ENCODE results near the gene MIS18A. TPM values are rescaled to one million over a fixed set of nuclear protein-coding genes. Genes with fewer than 3 reads are reported as not detected.
"Not testable (repeated sequence)": the region's sequence is repeated elsewhere in the genome, so short reads cannot be mapped to it uniquely, and the experiment has no call there.

MIS18A gene
- total RNA-seq, 4 donors from 2014 or later, result 0.51 to 2.7 (median 0.87) TPM

DNA sequence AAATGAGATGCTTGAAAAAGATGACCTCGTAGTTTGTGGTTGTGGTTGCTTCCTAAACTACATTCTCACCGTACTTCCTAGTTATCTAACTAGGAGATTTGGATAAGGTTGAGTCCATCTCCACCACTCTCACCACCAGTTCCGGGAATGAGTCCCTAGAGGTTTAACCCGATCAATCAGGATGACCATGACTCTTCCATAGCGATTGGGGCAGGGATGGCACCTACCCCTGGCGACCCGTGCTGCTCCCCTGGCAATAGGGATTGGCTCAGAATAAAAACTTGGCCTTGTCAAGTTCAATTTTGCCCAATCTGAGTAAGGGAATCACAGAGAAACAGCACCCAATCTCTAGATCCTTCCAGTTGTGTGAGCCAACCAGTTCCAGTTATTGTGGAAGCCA is 2.7 kb upstream of the MIS18A start:
- H3K9me3 ChIP-seq, result no peaks in the 10 kb centered on the region
- H3K4me3 ChIP-seq, result no peak overlapping the region
- no peaks in the 10 kb centered on the region for H3K36me3 ChIP-seq
- H3K27ac ChIP-seq, result no peak overlapping the region
- intact Hi-C loops (cut with DNase I; ENCODE audit: low total_unique reads) (no loop called here), in situ Hi-C loops (cut with MboI; ENCODE audit: low sequenced_read_pairs in 4 of 4) (no loop called here)
- DNase-seq (no peak), ATAC-seq (no peak)
- TF ChIP-seq, protein P1, sequence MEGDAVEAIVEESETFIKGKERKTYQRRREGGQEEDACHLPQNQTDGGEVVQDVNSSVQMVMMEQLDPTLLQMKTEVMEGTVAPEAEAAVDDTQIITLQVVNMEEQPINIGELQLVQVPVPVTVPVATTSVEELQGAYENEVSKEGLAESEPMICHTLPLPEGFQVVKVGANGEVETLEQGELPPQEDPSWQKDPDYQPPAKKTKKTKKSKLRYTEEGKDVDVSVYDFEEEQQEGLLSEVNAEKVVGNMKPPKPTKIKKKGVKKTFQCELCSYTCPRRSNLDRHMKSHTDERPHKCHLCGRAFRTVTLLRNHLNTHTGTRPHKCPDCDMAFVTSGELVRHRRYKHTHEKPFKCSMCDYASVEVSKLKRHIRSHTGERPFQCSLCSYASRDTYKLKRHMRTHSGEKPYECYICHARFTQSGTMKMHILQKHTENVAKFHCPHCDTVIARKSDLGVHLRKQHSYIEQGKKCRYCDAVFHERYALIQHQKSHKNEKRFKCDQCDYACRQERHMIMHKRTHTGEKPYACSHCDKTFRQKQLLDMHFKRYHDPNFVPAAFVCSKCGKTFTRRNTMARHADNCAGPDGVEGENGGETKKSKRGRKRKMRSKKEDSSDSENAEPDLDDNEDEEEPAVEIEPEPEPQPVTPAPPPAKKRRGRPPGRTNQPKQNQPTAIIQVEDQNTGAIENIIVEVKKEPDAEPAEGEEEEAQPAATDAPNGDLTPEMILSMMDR (IDR thresholded peaks at IDR 0.05 in 4 of 5, conservative IDR thresholded peaks at IDR 0.05 in 1 of 5), result no peak
- TF ChIP-seq POLR2A (IDR thresholded peaks at IDR 0.05), result no peak
- H3K4me1 ChIP-seq, result peaks cover 14 to 25% of the 10 kb centered on the region in 2 donors
- no peaks in the 10 kb centered on the region for H3K27me3 ChIP-seq

GRCh38 chr21:32279377-32279680 is 480 bp upstream of the MIS18A start:
- ATAC-seq (no peak), DNase-seq (no peak)
- Histone ChIP-seq H3K9me3 (no peaks in the 10 kb centered on the region), H3K4me3 (peak overlapping the region; percentile 82 to 98 (median 92)), H3K27me3 (no peaks in the 10 kb centered on the region), H3K36me3 (no peaks in the 10 kb centered on the region), H3K27ac (peak overlapping the region; percentile 41 to 72 (median 60)), H3K4me1 (peaks cover 14 to 25% of the 10 kb centered on the region in 2 donors)
- intact Hi-C loops (cut with DNase I; ENCODE audit: low total_unique reads), result loop anchor here (5.0 to 10.0 kb wide), 3 partner anchors 115 to 402 kb away; partner anchors contain the start of gene URB1
- in situ Hi-C loops (cut with MboI; ENCODE audit: low sequenced_read_pairs in 4 of 4), result no loop called here
- TF ChIP-seq, protein P1 (IDR thresholded peaks at IDR 0.05 in 4 of 5, conservative IDR thresholded peaks at IDR 0.05 in 1 of 5), result no peak
- TF ChIP-seq POLR2A (IDR thresholded peaks at IDR 0.05), result no peak

- Histone ChIP-seq H3K36me3 (no peaks in the 10 kb centered on the region), H3K4me1 (peaks cover 14 to 25% of the 10 kb centered on the region in 2 donors), H3K27ac (peak overlapping the region in 1 of 4 donors; percentile 53), H3K9me3 (no peaks in the 10 kb centered on the region), H3K4me3 (peak overlapping the region; percentile 82 to 98 (median 92)), H3K27me3 (no peaks in the 10 kb centered on the region)
- in situ Hi-C loops (cut with MboI; ENCODE audit: low sequenced_read_pairs in 4 of 4), result no loop called here
- TF ChIP-seq, protein P1 (IDR thresholded peaks at IDR 0.05 in 4 of 5, conservative IDR thresholded peaks at IDR 0.05 in 1 of 5), result no peak
- no peak for TF ChIP-seq POLR2A (IDR thresholded peaks at IDR 0.05)
- ATAC-seq (no peak), DNase-seq (no peak)
- intact Hi-C loops (cut with DNase I; ENCODE audit: low total_unique reads), result loop anchor here (5.0 to 10.0 kb wide), 3 partner anchors 117 to 401 kb away; partner anchors contain the start of gene URB1
Measured at GRCh38 chr21:32278103-32278502, 746 bp downstream of the MIS18A start.

DNA sequence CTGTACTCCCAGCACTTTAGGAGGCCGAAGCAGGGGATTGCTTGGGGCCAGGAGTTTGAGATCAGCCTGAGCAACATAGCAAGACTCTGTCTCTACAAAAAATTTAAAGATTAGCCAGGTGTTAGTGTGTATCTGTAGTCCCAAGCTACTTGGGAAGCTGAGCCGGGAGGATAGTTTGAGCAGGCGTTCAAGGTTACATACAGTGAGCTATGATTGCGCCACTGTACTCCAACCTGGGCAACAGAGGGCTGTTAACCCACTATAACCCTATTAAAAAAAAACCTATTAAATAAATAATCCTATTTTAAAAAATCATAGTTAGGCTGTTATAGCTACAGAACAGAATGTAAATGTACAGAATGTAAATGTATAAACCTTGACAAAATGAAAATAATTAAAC is 2.2 kb downstream of the MIS18A start:
- Histone ChIP-seq H3K4me3 (no peak overlapping the region), H3K27me3 (no peaks in the 10 kb centered on the region), H3K9me3 (no peaks in the 10 kb centered on the region), H3K36me3 (no peaks in the 10 kb centered on the region), H3K27ac (no peak overlapping the region), H3K4me1 (peaks cover 14 to 25% of the 10 kb centered on the region in 2 donors)
- intact Hi-C loops (cut with DNase I; ENCODE audit: low total_unique reads), result loop anchor here (5.0 to 10.0 kb wide), 3 partner anchors 118 to 399 kb away; partner anchors contain the start of gene URB1
- ATAC-seq (no peak), DNase-seq (no peak)
- TF ChIP-seq POLR2A (IDR thresholded peaks at IDR 0.05), result no peak
- in situ Hi-C loops (cut with MboI; ENCODE audit: low sequenced_read_pairs in 4 of 4), result no loop called here

DNA sequence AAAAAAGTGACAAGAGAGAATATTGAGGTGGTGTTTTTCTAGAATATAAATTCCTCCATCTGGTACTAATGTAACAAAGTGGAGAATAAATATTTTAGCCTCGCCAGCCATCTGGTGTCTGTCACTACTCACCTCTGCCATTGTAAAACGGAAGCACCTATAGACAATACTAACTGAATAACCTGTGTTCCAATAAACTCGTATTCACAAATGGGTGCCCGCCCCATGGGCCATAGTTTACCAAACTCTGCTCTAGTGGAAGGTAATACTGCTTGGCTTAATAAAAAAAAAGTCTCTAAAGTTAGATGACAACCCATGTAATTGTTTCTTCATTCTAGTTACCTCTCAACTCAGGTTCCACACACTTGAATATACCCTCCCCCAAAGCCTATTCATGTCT is 8.1 kb downstream of the MIS18A start:
- Histone ChIP-seq H3K27ac (no peak overlapping the region), H3K36me3 (peaks cover 0 to 22% of the 10 kb centered on the region in 2 donors), H3K4me3 (no peak overlapping the region), H3K9me3 (no peaks in the 10 kb centered on the region), H3K27me3 (no peaks in the 10 kb centered on the region), H3K4me1 (no peaks in the 10 kb centered on the region)
- no peak for TF ChIP-seq POLR2A (IDR thresholded peaks at IDR 0.05)
- TF ChIP-seq, protein P1 (IDR thresholded peaks at IDR 0.05 in 4 of 5, conservative IDR thresholded peaks at IDR 0.05 in 1 of 5), result no peak
- DNase-seq (no peak), ATAC-seq (no peak)
- in situ Hi-C loops (cut with MboI; ENCODE audit: low sequenced_read_pairs in 4 of 4), result no loop called here
- intact Hi-C loops (cut with DNase I; ENCODE audit: low total_unique reads), result loop anchor here (10.0 kb wide), 2 partner anchors 124 to 294 kb away; partner anchors contain the start of gene URB1

DNA sequence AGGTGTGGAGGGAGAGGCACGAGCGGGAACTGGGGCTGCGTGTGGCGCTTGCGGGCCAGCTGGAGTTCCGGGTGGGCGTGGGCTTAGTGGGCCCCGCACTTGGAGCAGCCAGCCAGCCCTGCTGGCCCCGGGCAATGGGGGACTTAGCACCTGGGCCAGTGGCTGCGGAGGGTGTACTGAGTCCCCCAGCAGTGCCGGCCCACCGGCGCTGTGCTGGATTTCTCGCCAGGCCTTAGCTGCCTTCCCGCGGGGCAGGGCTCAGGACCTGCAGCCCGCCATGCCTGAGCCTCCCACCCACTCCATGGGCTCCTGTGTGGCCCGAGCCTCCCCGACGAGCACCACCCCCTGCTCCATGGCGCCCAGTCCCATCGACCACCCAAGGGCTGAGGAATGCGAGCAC is 13.5 kb downstream of the MIS18A start:
- H3K27me3 ChIP-seq; H3K27ac ChIP-seq; H3K4me3 ChIP-seq; DNase-seq; H3K4me1 ChIP-seq; intact Hi-C loops (cut with DNase I; ENCODE audit: low total_unique reads); H3K9me3 ChIP-seq; ATAC-seq: not testable (repeated sequence)
- in situ Hi-C loops (cut with MboI; ENCODE audit: low sequenced_read_pairs in 4 of 4), result loop anchor here in 2 of 4 donors (10.0 kb wide), 1 partner anchor 401 kb away; no protein-coding TSS in a partner anchor
- H3K36me3 ChIP-seq, result peaks cover 0 to 22% of the 10 kb centered on the region in 2 donors

All from gastrocnemius medialis (tissue), 4 donors.